22Rv1 (cell line): ENCODE measurements around the gene NQO2.

ENCODE experiments used
- H3K27ac ChIP-seq: fragments of 450-650 bp; 2 replicates; pipeline ENCODE4 v1.5.1; 2017
- CTCF ChIP-seq: fragments of 450-650 bp; IDR thresholded peaks from 2 replicates; pipeline ENCODE4 v1.5.1; 2017; ENCODE audit warnings: mild to moderate bottlenecking
- ZFX ChIP-seq: fragments of 450-650 bp; IDR thresholded peaks from 2 replicates; pipeline ENCODE4 v1.6.1; 2017; ENCODE audit warnings: antibody characterized with exemption, borderline replicate concordance

Gene NQO2

GRCh38 chr6:2963756-2964155, 35.9 kb upstream of the NQO2 start:
- no peak overlapping the region for H3K27ac ChIP-seq
- TF ChIP-seq CTCF (no peak), ZFX (no peak)

- no peak for TF ChIP-seq ZFX
- TF ChIP-seq CTCF = no peak
- H3K27ac ChIP-seq = no peak overlapping the region
Measured at GRCh38 chr6:2964793-2965505, 34.7 kb upstream of the NQO2 start.

GRCh38 chr6:2966347-2966746, 33.3 kb upstream of the NQO2 start:
- no peak overlapping the region for H3K27ac ChIP-seq
- TF ChIP-seq CTCF = no peak
- no peak for TF ChIP-seq ZFX

- TF ChIP-seq CTCF = no peak
- no peak for TF ChIP-seq ZFX
- H3K27ac ChIP-seq = no peak overlapping the region
Measured at GRCh38 chr6:2967936-2968335, 31.8 kb upstream of the NQO2 start.

GRCh38 chr6:2968600-2969135, 31.0 kb upstream of the NQO2 start:
- TF ChIP-seq ZFX (no peak), CTCF (no peak)
- peak overlapping the region; percentile 59 for H3K27ac ChIP-seq

GRCh38 chr6:2969549-2969948, 30.1 kb upstream of the NQO2 start:
- TF ChIP-seq CTCF = no peak
- no peak for TF ChIP-seq ZFX
- H3K27ac ChIP-seq = peak overlapping the region; percentile 59

- TF ChIP-seq CTCF (no peak), ZFX (no peak)
- H3K27ac ChIP-seq = peak overlapping the region; percentile 80
Measured at GRCh38 chr6:2970034-2970685, 29.5 kb upstream of the NQO2 start.
